Middle frontal gyrus (tissue), 1 donor: ENCODE data around the gene RARG.

Experiments
- DNase-seq: peaks from one replicate; pipeline ENCODE4 v3.0.0-alpha.2; 2015; ENCODE audit warnings: low spot score; ENCODE audit errors: extremely low spot score

The RARG gene

DNA sequence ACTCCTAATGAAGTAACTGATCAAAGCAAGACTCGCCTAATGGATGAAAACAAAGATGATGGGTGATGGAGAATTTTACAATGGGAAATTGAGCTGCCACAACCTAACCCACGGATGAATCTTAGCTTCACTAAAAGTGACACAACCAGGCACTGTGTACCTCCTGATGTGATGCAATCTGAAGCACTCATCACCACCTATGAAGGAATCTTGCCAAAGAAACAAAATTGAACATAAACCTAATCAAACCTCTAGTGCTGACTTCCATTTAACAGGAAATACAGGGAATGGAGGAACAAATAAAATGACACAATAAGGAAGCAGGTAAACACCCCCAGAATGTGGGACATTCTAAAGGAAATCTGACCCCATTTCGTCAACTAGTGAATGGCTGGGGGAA is 13.3 kb upstream of the RARG start:
- no peak for DNase-seq

DNA sequence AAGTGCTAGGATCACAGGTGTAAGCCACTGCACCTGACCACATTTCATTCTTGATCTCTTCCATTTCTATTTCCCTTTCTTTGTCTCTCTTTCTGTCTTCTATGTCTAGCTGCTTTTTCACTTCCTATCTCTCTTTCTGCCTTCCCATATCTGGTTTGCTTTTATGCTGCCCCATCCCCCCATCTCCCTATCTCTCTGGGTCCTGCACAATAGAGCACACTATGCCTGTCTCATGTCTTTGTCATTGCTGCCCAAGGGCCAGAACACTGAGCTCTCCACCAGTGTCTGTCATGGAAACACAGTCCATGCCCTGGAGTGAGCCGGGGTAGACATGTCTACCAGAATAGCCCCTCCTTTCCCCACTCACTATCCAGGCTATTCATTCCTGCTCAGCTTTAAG is 12.3 kb upstream of the RARG start:
- no peak for DNase-seq

DNA sequence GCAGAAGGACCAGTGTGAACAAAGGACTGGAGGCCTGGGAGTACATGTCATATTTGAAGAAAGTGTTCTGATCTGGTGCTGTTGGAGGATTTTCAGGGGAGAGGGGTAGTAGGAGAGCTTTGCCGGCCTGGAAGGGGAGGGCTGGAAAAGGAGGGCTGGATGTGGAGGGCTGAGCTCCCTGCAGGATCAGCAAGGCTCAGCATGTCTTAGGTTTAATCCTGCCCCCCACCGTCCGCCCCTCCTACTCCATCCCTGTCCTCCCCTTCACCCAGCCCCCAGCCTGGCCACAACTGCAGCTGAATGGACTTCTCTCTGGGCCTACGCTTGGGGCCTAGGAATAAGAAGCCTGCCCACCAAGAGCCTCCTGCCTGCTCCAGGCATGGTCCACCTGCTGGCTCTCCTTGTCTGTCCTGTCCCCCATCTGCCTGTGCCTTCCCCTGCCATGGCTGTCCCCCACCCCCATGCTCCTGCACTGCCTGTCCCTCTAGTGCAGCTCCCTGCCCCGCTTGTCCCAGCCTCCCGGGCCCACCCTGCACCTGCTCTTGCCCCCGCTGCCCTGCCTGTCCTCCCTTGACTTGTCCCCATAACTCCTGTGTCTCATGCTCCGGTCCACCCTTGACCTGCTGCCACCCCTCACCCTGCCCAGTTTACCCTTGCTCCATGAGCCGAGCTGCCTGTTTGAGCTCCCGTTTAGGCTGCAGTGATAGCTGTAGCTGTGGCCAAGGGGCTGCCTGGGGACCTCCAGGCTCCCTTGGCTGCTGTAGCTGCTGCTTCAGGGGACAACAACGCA is 9.8 kb upstream of the RARG start:
- DNase-seq = no peak

DNA sequence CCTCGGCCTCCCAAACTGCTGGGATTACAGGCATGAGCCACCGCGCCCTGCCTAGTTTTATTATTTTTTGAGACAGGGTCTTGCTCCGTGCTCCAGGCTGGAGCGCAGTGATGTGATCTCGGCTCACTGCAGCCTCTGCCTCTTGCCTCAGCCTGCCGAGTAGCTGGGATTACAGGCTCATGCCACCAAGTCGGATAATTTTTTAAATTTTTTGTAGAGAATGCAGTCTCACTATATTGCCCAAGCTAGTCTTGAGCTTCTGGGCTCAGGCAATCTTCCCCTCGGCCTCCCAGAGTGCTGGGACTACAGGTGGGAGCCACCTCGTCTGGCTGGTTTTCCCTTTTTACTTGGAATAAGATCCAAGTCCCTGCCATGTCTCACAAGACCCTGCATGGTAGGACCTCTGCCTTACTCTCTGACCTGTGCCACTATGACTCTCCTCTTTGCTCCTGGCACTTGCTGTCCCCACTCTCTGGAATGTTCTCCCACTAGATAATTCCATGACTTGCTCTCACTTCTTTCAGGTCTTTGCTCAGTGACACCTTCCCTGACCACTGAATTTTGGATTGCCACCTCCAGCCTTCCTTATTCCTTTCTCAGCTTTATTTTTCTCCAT is 7.7 kb upstream of the RARG start:
- no peak for DNase-seq

DNA sequence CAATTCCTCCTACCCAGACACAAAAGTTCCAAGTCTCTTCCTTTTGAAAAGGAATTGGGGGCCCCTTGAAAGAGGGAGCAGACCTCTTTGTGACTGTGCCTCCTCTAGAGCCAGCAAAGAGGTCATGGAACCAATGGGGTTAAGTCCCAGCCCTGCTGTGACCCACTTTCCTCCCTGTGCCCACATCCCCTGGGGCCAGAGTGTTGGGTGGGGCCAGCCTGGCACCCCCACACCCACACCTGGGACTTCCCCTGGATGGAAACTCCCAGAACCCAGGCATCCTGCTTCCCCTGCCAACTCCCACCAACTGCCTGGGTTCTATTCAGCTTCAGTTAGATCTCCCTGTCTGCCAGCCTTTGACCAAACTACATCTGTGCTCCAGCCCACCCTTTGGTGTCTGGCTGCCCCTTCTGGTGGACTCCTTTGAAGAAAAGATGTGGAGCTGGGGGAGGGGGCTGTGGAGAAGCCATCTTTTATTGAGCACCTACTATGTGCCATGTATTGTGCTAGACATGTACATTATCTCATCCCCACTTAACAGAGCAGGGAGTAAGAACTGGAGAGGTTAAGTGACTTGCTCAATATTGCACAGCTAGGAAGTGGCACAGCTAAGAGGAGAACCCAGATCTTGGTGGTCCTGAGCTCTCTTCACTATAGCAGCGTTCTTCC is 4.6 kb upstream of the RARG start:
- no peak for DNase-seq

GRCh38 chr12:53235742-53236442 is 3.9 kb upstream of the RARG start:
- DNase-seq = no peak

DNA sequence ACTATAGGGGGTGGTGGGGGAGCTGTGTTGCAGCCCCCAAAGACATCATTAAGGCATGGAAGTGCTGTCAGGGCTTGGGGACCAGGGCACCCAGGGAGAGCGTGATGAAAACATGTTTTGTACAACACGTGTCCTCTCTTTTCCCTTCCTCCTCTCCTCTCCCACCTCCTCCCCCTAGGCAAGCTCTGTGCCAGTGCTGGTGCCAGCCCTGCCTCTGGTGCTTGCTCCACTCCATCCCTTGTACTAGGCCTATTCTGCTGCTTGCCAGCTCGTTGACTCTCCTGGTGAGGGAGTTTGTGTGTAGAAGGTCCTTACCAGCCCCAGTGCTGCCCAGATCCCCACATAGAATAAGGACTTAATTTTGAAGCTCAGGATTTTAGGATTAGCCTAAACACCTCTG is 3.2 kb upstream of the RARG start:
- DNase-seq = no peak

DNA sequence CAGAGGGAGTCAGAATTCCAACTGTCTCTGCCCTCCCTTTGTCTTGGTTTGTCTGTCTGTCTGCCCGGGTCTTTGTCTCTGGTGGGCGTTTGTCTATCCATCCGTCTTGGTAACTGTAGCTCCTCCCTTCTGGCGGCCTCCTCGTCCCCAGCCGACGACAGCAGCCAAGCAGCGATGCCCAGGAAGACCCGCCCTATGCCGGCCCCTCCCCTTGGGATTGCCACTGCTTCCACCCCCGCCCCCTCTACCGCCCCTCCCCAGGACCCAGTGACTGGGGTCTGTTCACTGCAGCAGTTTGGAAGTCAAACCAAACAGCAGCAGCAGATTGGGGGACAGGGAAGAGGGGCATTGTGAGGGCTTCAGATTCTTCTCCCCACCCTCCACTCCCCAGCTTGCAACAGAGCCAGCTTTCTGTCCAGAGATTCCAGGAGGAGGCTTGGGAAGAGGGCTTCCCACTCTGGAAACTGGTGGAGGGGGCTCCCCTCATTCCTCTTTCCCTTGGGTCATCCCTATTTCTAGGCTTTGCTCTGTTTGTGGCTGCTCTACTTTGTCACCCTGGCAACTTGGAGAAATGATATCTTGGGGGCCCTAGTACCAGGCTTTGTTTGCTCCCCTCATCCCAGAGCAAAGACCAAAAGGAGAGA is 2.4 kb upstream of the RARG start:
- no peak for DNase-seq

- no peak for DNase-seq
Observed at GRCh38 chr12:53233671-53234121, 1.7 kb upstream of the RARG start.

- DNase-seq = no peak
Observed at GRCh38 chr12:53232646-53233461, 845 bp upstream of the RARG start.

- no peak for DNase-seq
Observed at GRCh38 chr12:53231671-53231920, 413 bp downstream of the RARG start.

- DNase-seq = no peak
Observed at GRCh38 chr12:53230108-53230845, 1.7 kb downstream of the RARG start.

GRCh38 chr12:53229454-53229853 is 2.6 kb downstream of the RARG start:
- no peak for DNase-seq

DNA sequence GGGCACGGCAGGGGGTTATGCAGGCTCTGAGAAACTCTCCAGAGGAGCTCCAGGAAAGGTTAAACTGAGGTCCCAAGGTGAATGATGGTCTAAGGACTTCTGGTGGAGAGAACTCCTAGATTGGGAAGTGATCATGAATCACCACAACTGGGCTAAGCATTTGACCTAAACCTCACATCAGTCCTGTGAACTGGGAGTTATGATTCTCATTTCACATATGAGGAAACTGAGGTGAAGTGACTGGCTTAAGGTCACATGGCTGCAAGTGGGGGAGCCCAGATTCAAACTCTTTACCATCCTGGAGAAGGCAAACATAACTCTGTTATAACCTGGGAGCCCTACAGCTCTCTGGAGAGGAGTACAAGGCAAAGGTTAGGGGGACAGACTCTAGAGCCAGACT is 4.2 kb downstream of the RARG start:
- DNase-seq = no peak

DNA sequence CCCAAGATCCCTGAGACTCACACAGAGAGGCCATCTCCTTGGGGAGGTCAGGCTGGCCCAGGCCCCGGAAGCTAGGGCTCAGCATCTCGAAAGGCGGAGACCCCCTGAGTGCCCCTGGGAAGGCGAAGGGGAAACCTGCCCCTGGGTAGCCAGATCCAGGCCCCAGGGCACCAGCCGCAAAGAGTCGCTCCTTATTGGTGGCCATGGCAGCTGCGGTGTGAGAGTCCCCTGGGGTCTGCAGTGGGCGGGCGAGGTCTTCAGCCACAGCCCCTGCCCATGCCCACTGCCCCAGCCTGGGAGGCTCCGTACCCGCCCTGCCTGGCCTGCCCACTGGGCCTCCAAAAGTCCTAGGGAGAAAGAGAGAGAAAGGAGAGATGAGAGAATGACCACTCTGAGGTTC is 4.7 kb downstream of the RARG start:
- no peak for DNase-seq

DNA sequence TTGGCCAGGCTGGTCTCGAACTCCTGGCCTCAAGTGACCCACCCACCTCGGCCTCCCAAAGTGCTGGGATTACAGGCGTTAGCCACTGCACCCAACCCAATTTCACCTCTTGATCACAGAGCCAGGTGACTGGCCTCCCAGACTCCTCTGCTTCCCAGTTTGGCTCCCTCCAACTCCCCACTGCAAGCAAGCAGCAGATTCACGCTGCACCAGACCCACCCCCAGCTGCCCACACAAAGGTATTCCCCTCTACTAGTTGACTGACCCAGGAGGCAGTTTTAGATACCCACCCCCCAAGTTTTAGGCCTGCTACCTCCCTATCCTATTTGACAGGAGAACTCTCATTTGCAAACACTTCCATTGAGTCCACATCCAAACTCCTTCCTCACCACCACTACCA is 5.2 kb downstream of the RARG start:
- DNase-seq = no peak

- no peak for DNase-seq
Observed at GRCh38 chr12:53225635-53226424, 6.2 kb downstream of the RARG start.

GRCh38 chr12:53224897-53225634 is 6.9 kb downstream of the RARG start:
- DNase-seq = no peak
